GM21390 (cell line): ENCODE data around the gene DPYD.

Experiments
- ATAC-seq: cut with Tn5 transposase; IDR thresholded peaks from one replicate; pipeline ENCODE4 v1.9.1; 2021; ENCODE audit not compliant: unreplicated experiment

Gene DPYD

GRCh38 chr1:97069312-97069711 lies 851.5 kb downstream of the DPYD start:
- ATAC-seq = no peak

- ATAC-seq = no peak
Measured at GRCh38 chr1:97066860-97067259, 854.0 kb downstream of the DPYD start.

GRCh38 chr1:97063532-97063931 lies 857.3 kb downstream of the DPYD start:
- no peak for ATAC-seq

DNA sequence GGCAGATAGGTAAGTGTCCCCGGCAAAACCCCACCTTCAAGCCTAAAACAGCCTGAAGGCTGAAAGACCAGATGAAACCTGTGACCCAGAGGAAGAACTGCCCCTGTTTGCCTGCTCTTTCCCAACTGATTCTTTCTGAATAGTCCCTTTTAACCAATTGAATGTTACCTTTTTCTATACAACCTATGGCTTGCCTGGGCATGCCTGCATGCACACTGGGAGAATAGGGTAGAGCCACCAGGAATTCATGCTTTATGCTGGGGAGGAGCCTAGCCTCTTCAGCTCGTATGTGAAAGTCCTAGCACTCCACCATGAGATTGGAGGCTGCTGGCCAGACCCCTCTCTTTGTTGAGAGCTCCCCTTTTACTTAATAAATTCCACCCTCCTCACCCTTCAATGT lies 859.2 kb downstream of the DPYD start:
- ATAC-seq = no peak

- ATAC-seq = no peak
Measured at GRCh38 chr1:97056386-97056785, 864.4 kb downstream of the DPYD start.

DNA sequence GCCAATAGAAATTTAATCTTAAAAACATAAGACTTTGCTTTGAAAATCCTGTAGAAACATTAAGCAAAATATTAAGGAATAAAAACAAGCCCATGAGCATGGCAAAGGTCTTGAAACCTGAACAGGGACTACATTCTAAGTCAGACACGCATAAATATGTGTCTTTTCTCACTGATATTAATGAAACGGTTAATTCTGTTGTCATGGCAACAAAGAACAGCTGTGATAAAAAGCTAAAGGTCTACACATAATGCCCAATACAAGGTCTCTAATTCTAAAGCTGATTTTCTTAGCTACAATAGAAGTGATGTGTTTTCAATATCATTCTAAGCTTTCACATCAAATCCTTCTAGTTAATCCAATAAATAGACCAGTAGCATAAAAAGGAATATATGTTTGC lies 867.6 kb downstream of the DPYD start:
- no peak for ATAC-seq

GRCh38 chr1:97051823-97052222 lies 869.0 kb downstream of the DPYD start:
- no peak for ATAC-seq

GRCh38 chr1:97050506-97050905 lies 870.3 kb downstream of the DPYD start:
- ATAC-seq = no peak

DNA sequence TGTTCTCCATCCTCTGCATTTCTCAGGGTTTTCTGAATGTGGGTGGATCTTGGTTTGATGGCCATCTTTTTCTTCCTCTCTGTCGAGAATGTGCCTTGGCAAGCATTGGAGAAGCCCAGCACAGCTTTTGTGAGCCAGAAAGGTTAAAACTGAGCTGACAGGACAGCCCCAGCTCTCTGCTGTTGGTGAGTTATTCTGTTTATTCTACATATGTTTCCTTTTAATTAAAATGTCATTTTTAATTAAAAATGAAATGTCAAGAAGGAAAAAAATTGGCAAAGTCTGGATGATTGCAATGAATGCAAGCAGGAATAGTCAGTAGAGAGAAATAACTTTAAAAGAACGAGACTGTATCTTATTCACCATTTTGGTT lies 873.4 kb downstream of the DPYD start:
- ATAC-seq = no peak

DNA sequence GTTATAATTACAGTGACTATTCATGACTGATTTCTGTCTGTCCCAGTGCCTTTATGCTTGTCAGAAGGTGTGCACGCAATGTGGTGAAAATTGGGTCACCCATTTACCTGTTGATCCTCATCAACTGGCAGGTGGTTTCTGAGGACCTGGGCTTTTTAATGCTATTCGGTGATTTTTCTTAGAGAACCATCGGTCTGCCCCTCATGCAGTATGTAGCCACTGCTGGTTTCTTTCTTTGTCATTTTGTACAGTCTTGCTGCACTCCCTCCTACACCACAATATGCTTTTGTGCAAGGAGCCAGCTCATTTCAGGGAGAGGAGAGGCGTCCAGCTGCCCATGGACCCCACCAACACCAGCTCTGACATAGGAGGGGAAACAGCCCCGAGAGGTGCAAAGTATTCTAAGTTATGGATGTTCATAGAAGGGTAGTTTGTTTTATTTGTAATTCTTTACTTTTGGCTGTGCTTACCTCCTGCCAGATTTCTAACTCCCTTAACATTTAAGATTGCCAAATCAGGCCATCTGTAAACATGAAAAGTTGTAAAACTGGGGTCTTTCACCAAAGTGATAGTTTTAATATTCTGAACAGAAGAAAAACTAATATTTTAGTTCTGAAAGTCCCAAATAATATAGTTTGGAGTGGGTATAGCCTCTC lies 873.9 kb downstream of the DPYD start:
- ATAC-seq = no peak

- no peak for ATAC-seq
Measured at GRCh38 chr1:97044159-97044760, 876.6 kb downstream of the DPYD start.

GRCh38 chr1:97042551-97042950 lies 878.3 kb downstream of the DPYD start:
- ATAC-seq = no peak

DNA sequence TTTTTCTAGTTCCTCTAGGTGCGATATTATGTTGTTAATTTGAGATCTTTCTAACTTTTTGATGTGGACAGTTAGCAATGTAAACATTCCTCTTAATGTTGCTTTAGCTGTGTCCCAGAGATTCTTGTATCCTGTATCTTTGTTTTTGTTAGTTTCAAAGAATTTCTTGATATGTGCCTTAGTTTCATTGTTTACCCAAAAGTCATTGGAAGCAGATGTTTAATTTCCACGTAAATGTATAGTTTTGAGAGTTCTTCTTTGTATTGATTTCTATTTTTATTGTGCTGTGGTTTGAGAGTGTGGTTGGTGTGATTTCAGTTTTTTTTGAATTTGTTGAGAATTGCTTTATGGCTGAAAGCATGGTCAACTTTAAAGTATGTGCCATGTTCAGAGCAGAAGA lies 879.8 kb downstream of the DPYD start:
- no peak for ATAC-seq

GRCh38 chr1:97038410-97038809 lies 882.4 kb downstream of the DPYD start:
- no peak for ATAC-seq

GRCh38 chr1:97034651-97035050 lies 886.2 kb downstream of the DPYD start:
- no peak for ATAC-seq

GRCh38 chr1:97033949-97034348 lies 886.9 kb downstream of the DPYD start:
- ATAC-seq = no peak
